NT2/D1 (cell line): ENCODE data around the gene SLC26A9.

Experiments
- YY1 ChIP-seq: IDR thresholded peaks from 2 replicates; pipeline ENCODE4 v1.6.1; 2011; ENCODE audit not compliant: insufficient read length, insufficient read depth
- ZNF274 ChIP-seq: IDR thresholded peaks from 2 replicates; pipeline ENCODE4 v1.6.1; 2011; ENCODE audit warnings: mild to moderate bottlenecking, low read depth, low read length

DNA sequence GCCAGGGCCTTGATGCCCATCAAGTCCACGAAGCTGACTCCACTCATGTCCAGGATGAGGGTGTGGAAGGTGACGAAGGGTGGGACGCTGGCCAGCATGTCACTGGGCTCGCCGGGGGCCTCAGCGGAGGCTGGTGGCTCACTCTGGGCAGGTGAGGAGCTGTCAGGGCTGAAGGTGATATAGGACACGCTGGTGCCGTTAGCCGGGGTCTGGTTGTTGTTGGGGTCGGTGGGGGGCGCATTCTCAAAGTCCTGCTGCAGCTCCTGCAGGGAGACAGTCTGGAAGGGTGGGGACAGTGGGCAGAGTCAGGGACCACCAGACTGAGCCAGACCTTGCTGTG is 21.7 kb downstream of the SLC26A9 start:
- TF ChIP-seq ZNF274, result no peak
- no peak for TF ChIP-seq YY1
